SHP77 (cell line): ENCODE data around the gene PLCB4.

Source experiments
- DNase-seq, 2 experiments: peaks; one replicate each; lab custom pipeline; 2025; lab: John Stamatoyannopoulos, UW

PLCB4 gene

DNA sequence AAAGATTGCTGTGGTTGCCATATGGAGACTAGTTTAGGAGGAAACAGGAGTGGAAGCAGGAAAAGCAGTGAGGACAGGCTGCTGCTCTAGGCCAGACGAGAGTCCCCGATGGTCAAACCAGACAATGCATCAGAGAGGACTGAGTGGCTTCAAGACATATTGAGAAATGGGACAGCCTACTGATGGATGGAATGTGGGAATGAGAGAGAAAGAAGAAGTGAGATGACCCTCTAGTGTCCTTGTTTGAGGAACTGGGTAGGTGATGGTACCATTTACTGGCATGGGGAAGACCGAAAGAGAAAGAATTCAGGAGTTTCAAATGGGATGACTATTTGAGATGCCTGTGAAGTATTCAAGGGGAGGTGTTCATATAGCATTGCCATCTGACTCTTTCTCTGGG lies 333.7 kb downstream of the PLCB4 start:
- DNase-seq: no peak

DNA sequence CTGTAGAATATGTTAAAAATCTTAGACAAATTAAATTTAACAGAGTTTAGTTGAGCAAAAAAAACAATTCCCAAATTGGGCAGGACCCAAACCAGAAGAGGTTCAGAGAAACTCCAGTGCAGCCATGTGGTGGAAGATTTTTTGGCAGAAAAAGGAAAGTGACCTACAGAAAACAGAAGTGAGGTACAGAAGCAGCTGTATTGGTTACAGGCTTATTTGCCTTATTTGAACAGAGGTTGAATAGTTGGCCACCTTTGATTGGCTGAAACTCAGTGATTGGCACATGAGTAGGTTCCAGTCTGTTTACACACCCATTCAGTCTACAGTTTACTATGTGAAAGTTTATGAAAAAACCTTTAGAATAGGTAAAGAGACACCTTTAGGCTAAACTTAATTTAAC lies 334.6 kb downstream of the PLCB4 start:
- no peak for DNase-seq

DNA sequence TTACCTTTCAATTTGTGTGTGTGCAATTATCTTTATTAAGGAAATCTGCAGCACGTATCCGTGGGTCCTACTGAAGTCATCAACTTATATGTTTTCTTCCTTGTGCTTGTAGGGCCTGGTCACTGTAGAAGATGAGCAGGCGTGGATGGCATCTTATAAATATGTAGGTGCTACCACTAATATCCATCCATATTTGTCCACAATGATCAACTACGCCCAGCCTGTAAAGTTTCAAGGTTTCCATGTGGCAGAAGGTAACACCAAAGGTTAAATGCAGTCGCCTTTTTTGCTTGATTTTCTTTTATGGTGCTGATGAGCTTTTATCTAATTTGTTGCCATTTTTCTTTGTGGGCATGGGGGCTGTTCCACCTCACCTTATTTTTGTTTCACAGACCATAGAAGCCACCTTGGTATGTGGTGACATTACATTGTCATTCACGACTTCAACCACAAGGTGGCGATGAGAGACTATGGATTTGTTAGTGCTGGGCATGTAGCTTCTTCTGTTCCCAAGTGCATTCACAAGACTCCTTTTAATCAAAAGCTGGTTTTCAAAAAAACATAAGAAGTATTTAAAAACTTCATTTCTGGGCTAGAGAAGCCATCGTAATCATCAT lies 339.0 kb downstream of the PLCB4 start:
- DNase-seq: peak; percentile 36 to 55

DNA sequence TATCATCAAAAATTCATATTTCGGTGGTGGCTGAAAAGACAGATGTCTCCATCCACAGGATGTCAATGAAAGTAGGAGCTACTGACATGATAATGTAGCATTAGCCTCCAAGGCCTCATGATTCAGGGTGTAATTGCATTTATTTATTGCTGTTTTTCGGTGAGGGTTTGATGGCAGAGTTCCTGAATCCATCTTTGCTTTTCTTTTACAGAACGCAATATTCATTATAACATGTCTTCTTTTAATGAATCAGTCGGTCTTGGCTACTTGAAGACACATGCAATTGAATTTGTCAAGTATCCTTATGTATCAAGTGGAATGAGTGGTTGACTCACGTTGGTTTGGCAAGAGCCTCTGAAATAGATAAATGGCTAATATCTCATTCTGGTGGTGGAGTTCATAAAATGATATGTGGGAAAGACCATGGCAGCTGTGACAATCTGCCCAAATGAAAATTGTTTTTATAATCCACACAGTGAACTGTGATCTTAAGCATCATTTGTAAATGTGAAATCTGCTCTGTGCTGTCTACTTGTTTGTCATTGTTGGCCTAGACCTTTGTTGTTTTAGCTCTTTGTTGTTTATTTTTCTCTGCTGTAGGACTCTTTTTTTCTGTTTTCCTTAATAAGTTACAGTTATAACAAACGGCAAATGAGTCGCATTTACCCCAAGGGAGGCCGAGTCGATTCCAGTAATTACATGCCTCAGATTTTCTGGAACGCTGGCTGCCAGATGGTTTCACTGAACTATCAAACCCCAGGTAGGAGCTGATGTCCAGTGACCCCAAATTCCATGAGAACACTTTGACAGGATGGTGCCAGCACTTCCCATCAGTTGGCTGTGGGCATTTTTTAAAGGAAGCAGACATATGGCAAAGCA lies 339.8 kb downstream of the PLCB4 start:
- DNase-seq: no peak

DNA sequence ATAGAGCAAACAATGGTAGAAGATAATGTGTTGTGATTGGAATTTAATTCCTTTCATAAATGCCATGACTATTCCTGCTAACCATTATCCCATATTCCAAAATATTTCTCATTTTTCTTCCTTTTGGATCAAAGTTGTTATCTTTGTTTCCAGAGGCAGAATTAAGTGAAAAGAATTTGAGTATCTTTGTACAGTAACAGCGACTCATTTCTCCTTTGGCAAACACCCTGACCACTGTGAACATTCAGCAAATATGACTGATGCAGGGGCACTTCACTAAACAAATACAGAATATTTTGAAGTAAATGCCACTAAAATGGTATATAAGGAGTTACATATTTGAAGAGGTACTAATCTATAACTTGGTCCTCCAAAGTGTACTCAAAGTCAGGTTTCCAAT lies 340.5 kb downstream of the PLCB4 start:
- no peak for DNase-seq

DNA sequence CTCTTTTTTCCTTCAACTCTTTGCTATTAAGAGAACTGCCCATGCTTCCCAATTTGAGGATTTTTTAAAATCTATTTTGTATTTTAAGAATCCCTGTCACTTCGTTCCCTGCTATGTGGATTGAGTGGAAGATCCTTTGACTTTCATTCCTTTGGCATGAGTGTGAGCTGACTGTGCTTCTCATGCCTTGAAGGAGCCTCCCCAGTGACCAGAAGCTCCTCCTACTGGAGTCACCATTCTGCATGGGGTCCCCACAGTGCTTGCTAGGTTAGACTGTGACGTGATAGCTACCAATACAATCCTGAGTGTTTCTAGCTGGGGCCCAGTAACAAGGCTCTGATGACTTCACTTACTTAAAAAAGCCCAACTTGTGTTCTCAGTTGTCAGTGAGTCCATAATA lies 341.1 kb downstream of the PLCB4 start:
- no peak for DNase-seq

DNA sequence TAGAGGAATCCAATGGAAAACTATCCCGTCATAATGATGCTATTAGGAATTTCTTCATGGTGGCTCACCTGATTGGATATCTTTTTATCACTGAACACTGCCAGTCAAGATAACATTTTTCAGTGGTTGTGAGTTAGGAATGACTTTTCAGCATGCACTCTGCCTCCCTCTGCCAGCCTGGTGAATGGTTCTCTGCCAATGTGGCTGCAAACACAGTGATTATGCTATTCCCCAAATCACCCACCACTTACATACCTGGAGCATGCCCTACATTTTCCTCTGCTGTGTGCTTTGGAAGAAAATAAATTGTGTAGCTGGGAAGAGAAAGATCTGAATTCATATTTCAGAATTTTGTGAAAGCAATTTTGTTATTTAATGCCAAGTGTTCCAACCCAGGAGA lies 342.9 kb downstream of the PLCB4 start:
- DNase-seq: no peak

DNA sequence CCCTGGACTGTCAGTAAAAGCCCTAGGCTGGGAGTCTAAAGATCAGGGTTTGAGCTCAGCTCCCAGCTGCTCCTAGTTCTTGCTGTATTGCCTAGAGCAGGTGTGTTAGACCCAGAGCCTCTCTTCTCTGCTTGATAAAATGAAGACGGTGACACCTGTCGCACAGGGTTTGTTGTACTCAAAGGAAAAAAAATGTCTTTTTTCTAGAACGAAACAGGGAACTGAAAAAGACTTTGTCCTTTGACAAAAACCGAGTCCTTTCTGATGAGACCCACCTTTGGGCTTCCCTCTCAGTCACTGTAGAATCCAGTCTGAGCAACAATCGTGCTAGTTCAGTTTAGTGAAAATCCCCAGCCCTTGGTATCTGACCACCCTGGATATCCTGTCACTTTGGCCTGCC lies 343.4 kb downstream of the PLCB4 start:
- no peak for DNase-seq

DNA sequence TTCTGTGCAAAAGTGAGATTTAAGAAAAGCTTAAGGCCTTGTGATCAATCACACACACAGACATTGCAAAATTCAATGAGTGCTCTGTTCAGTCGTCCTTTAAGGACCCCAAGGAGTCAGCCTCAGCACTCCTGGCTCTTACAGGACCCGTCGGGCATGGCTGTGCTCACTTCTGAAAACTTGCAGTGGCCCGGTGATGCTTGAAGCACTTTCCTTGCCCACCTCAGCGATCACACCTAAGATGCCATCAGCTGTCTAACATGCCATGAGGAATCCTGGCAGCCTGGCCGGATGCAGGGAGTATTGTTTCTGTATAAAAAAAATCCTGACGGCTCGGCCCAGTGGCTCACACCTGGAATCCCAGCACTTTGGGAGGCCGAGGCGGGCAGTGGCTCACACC lies 344.1 kb downstream of the PLCB4 start:
- no peak for DNase-seq

DNA sequence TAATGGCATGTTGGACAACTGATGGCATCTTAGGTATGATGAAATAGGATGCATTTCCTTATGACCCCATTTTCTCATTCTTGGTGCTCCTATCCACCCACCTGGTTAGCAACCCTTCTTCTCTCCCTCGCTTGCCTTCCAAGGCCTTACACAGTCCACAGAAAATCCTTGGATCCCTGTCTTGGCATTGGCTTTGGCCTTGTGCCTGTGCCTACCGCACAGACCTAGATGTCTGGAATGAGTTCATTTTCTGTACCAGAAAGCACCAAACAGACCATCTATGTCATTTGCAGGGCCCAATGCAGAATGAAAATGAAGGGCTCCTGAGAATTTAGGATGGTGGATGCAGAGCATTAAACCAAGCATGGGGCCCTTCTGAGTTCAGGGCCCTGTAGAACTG lies 346.5 kb downstream of the PLCB4 start:
- DNase-seq: no peak

DNA sequence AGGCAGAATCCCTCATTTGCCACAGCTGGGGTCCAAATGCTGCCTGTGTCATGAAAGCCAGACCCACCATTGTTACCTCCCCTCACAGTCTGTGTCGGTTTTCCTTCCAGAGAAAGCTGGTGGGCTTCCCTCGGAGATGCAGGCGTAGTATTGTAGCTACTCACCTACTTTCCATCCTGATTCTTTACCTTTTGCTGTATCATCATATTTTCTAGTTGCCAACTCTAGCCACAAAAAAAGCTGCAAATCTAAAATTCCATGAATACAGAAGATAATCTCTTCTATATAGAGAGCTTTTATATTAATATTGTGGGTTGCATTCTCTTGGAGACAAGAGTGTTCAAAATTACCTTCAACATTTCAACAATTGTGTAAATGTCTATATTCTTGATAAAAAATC lies 347.5 kb downstream of the PLCB4 start:
- no peak for DNase-seq

DNA sequence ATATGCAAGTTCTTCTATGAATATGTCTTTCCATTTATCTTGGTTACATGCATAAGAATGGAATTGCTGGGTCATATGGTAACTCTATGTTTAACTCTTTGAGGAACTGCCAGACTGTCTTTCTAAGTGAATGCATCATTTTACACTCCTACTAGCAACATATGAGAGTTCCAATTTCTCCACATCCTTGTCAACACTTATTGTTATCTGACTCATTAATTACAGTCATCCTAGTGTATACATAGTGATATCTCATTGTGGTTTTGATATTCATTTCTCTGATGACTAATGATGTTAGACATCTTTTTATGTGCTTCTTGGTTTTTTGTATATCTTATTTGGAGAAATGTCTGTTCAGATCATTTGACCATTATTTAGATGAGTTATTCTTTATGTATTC lies 348.8 kb downstream of the PLCB4 start:
- DNase-seq: no peak

DNA sequence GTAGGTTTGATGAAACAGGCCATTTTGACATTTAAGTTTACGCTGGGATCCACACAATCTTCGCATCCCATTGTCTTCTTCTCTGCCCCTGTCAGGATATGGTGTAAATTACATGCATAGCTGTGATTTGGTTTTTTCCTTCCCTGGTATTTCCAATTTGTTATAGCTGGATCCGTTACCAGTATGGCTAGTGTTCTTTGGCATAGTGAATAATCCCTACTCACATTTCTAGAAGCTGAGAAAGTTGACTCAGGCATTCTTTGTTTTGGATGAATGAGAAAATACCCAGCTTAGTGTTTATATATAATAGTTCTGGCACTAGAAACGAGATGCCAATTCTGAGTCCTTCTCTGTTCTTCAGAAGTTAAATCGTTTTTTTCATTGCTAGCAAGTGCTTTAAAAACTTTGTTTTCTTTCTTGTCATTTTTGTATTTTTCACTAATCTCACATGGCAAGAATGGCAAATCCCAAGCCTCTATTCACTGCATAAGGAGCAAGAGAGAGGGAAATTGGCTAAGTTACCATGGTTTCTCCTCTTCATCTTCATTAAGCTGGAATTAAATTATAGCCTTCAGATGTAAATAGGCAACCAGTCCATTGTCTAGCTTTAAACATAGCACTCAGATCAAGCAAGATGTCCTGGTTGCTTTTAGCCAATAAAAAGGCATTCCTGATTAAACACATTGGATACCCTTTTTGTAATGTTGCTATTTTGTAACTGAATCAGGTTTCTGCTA lies 353.6 kb downstream of the PLCB4 start:
- no peak for DNase-seq

DNA sequence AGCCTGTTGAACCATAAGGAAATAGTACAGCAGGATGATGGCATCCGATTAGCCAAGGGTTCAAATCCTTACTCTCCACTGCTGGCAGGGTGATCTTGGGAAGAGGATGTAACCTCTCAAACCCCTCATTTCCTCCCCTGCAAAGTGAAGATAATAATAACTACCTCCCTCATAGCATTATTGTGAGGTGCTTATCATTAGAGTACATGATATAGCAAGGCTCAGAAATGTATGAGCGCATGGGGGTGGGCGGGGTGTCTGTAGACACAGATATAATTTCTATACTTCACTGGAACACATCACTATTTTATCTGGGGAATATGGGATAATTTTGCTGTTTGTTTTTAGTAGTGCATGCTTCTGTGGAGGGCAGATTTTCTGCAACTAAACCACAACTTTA lies 355.7 kb downstream of the PLCB4 start:
- DNase-seq: no peak

DNA sequence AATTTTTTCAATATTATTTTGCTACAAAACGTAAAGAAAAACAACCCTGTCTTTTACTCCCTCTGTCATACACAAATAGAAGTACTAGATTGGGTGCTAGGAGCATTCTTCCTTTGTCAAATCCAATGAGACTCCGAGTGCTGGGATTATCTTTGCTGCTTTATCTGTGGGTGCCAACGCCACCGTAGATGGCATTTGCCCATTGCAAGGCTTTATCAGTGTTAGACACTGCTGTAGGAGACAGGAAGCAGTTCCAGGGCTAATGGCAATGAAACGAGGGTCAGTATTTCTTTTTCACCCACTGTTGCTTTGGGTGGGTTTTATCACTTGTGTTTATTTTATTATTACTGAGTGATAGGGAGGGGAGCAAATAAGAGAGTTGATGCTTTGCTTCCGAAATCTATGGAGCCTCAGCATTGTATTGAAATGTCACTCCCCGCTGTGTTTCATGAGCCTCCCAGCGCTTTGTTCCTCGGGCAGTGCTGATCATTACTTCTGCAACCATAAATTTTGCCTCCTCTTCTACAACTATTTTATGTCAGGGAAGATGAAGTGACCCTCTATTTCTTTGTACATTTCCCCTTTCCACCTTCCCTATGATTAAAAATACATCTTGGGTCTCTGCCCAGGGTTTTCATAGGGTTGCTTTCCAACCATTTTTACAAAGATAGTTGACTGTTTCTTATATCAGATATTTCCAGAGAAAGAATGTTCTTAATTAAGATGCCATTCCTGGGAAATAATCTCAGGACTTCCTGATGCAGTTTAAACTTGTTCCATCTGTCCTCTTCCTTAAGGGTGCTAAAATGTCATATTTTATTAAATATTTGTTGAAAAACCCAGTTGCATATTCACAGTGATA lies 358.8 kb downstream of the PLCB4 start:
- DNase-seq: no peak

DNA sequence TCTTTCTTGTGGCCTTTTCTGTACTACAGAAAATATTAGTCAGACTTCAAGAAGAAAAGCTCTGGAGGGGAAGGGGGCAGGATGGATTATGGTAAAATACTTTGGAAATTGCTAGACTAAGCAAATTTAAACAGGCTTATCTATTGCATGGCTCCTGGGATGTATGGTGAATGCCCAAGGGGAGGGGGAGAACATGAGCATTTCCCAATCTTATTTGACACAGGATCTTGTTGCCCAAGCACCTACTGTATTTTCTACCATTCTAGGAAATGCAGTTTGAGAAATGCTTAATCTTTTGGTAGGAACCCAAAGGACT lies 359.4 kb downstream of the PLCB4 start:
- no peak for DNase-seq

DNA sequence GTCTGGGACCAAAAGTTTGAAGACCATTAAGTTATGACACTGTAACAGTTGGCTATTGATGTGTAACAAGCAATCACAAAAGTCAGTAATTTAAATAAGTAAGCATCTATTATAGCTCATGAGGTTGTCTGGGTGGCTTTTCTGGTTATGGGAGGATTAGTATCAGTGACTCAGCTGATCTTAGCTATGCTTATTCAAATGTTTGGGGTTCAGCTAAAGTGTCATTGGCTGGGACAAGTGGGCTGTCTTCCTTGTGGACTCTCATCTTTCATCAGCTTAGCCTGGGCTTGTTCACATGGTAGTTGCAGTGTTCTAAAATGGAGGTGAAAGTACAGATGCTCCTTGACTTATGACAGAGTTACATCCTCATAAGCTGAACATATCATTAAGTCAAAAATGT lies 370.9 kb downstream of the PLCB4 start:
- DNase-seq: no peak

DNA sequence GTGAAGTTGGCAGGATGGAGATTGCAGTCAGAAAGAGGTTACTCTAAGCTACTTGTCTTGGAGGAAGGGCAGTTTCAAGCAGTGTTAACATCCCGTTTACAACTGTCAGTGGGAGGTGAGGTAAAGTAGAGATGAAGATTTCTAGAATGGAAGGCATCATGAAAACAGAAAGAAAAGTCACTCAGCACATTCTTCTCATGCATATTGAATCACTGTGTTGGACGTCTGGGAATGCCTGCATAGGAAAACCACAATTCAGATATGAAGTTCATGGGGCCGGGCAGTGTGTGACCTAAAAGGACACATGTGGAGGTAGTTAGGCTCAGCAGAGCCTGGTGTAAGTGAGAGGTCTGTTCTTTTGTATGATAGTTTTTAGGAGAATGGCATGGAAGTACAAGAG lies 372.0 kb downstream of the PLCB4 start:
- no peak for DNase-seq

DNA sequence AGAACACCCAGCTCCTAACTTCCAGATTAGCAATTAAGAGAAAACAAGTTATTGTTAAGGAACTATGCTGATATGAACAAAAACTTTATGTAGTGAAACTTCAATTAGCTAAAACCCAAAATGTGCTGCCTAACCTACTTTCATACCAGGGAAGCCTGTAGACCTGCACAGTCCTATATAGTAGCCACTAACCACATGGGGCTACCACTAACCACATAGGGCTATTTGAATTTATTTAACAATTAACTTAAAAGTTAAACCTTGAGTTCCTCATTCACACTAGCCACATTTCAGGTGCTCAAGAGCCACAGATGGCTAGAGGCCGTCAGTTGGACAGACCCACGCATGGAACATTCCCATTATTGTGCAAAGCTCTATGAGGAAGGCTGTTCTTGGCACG lies 373.1 kb downstream of the PLCB4 start:
- no peak for DNase-seq

DNA sequence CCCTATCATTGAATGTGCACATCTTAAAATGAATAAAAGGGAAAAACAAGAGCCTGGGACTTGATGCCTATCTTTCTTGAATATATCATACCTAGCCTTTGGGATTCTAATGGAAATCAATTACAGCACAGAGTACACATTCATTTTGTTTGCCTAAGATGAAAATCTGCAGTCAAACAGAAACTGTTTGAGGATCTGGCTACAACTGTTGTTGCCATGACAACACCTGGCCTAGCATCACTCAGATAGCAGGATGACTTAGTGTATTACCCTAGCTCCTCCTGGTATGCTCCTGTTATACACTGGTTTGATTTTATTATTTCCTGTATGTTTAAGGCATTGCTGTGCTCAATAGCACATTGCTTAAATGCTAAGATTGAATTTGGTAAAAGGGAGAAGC lies 374.0 kb downstream of the PLCB4 start:
- DNase-seq: peak; percentile 21

DNA sequence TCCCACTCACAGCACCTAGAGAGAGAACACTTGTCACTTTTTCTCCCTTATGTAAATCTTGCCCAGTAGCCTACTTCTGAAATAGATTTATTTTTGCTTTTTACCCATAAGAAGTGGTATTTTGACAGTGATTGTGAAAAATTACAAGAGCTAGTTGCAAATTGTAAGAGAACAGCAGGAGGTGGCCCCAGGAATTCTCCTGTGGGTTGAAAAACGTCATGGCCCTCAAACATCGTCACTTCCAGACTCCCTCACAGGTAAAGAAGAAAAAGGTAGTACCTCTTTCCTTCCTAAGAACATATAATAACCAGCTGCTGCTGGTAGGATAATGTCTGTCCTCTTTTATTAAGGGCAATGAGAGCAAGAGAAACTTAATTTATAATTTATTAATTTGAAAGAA lies 376.0 kb downstream of the PLCB4 start:
- DNase-seq: no peak

DNA sequence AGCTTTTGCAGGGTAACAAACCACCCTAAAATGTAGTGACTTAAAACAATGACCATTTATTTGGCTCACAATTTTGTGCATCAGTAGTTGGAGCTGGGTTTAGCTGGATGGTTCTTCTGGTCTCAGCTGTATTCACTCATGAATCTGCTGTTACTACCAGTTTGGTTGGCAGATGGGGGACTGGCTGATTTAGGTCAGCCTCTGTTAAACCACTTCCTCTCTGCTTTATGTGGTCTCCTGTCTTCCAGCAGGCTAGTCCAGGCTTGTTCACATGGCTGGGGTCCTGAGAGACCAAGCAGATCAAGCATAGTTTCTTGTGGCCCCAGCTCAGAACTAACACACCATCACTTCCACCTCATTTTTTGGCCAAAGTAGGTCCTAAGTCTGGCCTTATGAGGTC lies 378.3 kb downstream of the PLCB4 start:
- no peak for DNase-seq
